HepG2 (cell line): Measurements from ENCODE around the gene COL26A1.

Experiments used
- BRD4 ChIP-seq: sonication (generic); formaldehyde crosslinking; IDR thresholded peaks from 2 replicates; pipeline ENCODE4 v1.4.0; 2020; ENCODE audit warnings: missing genetic modification reagents
- ETS1 ChIP-seq: sonication (generic); formaldehyde crosslinking; IDR thresholded peaks from 2 replicates; pipeline ENCODE4 v1.4.0; 2020; ENCODE audit warnings: missing genetic modification reagents
- HNRNPLL ChIP-seq: fragments of 200-400 bp; formaldehyde crosslinking; IDR thresholded peaks from 2 replicates; pipeline ENCODE4 v1.6.1; 2017; ENCODE audit warnings: mild to moderate bottlenecking, low read depth, low read length; ENCODE audit not compliant: poor library complexity, severe bottlenecking
- NR2F1 ChIP-seq, 2 experiments: fragments of 450-650 bp in 1 of 2; formaldehyde crosslinking in 1 of 2; IDR thresholded peaks; 2 replicates each; pipeline versions ENCODE4 v1.5.0 to v1.6.1; 2016 to 2020; ENCODE audit warnings: mild to moderate bottlenecking in 1 of 2, missing compliant biosample characterization in 1 of 2, missing genetic modification reagents in 1 of 2, moderate library complexity in 1 of 2
- PBX2 ChIP-seq: IDR thresholded peaks from 2 replicates; pipeline ENCODE4 v1.6.1; 2016; ENCODE audit warnings: control low read depth
- RBAK ChIP-seq: sonication (generic); formaldehyde crosslinking; IDR thresholded peaks from 2 replicates; pipeline ENCODE4 v1.5.1; 2020; ENCODE audit warnings: mild to moderate bottlenecking, missing genetic modification reagents
- ZBTB33 ChIP-seq: sonication (generic); formaldehyde crosslinking; IDR thresholded peaks from 2 replicates; pipeline ENCODE4 v1.4.0; 2020; ENCODE audit warnings: missing genetic modification reagents
- ZNF879 ChIP-seq: sonication (generic); formaldehyde crosslinking; IDR thresholded peaks from 2 replicates; pipeline ENCODE4 v1.8.1; 2023; ENCODE audit warnings: missing genetic modification reagents

- TF ChIP-seq NR2F1 (CRISPR knock-in tag; IDR thresholded peaks at IDR 0.05), result no peak
- no peak for TF ChIP-seq BRD4 (CRISPR knock-in tag)
- TF ChIP-seq HNRNPLL, result no peak
- TF ChIP-seq PBX2 (CRISPR knock-in tag), result no peak
- no peak for TF ChIP-seq ETS1 (CRISPR knock-in tag)
- no peak for TF ChIP-seq RBAK
- no peak for TF ChIP-seq ZNF879 (CRISPR knock-in tag)
- no peak for TF ChIP-seq ZBTB33
These were observed 39.6 kb downstream of the COL26A1 start for GRCh38 chr7:101402081-101402779.
